ENCODE data around the gene LCTL.
"Not testable (repeated sequence)": the region's sequence is repeated elsewhere in the genome, so short reads cannot be mapped to it uniquely, and the experiment has no call there.

Gene LCTL

GRCh38 chr15:66564136-66565041 is 1.4 kb downstream of the LCTL start:
- no peak for DNase-seq

GRCh38 chr15:66563566-66564110 is 2.2 kb downstream of the LCTL start:
- DNase-seq = no peak

- DNase-seq = no peak
Measured at GRCh38 chr15:66563126-66563525, 2.7 kb downstream of the LCTL start.

DNA sequence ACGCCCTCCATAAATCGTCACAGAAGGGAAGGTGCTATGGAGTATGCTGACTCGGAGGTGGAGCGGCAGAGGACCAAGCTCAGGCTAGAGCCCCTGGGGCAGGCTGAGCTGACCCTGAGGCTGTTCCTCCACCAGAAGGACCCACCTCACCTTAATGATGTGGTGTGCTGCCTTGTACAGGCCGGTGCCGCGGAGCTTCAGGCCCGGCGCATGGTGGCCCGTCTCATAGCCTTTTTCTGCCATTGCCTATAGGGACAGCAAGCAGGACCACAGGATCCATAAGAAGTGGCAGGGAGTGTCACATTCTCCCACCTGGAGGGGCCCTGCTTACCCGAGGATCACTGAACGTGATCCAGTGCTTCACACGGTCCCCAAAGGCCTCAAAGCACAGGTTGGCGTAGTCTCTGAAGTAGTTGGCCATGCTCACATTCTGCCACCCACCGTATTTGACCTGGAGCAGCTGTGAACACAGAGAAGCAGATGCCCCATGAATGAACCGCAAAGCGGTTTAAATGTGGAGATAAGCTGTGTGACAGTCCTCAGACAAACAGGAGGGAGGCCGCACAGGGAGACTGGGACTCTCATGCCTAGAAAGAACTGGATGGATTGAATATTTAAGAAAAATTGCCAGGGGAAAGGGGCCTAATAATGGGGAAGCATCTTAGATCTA is 4.8 kb downstream of the LCTL start:
- DNase-seq = no peak

DNA sequence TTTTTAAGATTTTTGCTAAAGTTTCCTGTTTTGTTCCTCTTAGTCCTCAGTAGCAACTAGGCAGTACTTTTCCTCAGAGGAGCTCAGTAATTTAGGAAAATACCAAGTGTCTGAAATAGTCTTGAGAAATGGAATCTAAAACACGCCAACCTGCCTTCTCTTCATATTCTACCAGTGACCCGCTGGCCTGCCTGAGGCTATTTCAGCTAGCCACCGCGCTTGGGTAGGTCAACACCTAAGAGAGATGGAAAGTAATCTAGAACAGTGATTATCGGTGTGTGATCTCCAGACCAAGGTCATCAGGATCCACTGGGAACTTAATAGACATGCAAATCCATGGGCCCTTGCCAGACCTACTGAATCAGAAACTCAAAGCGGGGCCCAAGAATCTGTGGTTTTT is 7.5 kb downstream of the LCTL start:
- no peak for DNase-seq

- DNase-seq = no peak
Measured at GRCh38 chr15:66555685-66556084, 10.1 kb downstream of the LCTL start.

DNA sequence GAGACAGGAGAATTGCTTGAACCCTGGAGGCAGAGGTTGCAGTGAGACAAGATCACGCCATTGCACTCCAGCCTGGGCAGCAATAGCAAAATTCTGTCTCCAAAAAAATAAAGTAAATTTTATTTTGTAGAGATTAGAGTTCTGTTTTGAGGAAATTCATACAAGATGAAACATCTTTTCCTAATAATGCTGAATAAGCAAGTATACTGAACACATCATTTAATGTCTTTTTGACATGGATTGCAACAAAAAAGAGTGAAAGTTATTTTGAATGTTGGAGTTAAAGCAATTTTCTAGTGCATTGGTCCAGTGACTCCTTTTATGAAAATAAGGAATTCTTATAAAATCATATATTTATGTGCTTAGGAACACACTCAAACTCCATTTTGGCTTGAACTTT is 20.5 kb downstream of the LCTL start:
- DNase-seq = no peak

GRCh38 chr15:66542896-66543295 is 22.9 kb downstream of the LCTL start:
- DNase-seq = no peak

- DNase-seq = no peak
Measured at GRCh38 chr15:66535056-66535455, 30.7 kb downstream of the LCTL start.

- DNase-seq = no peak
Measured at GRCh38 chr15:66524838-66525237, 41.0 kb downstream of the LCTL start.

DNA sequence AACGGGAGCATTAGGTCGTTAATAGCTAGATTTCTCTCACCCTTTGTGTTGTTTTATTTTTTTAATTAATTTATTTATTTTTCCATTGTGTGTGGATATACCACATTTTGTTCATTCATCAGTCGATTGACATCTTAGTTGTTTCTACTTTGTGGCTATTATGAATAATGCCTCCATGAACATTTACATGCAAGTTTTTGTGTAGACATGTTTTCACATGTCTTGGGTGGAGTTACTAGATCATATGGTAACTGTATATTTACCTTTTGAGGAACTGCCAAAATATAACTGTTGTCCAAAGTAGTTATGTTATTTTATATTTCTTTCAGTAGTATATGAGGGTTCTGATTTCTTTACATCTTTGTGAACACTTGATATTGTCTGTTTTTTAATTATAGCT is 41.9 kb downstream of the LCTL start:
- no peak for DNase-seq

GRCh38 chr15:66515901-66516322 is 49.9 kb downstream of the LCTL start:
- DNase-seq = no peak

- no peak for DNase-seq
Measured at GRCh38 chr15:66514586-66514985, 51.2 kb downstream of the LCTL start.

GRCh38 chr15:66508293-66508883 is 57.4 kb downstream of the LCTL start:
- no peak for DNase-seq

GRCh38 chr15:66505818-66506217 is 60.0 kb downstream of the LCTL start:
- DNase-seq = no peak

DNA sequence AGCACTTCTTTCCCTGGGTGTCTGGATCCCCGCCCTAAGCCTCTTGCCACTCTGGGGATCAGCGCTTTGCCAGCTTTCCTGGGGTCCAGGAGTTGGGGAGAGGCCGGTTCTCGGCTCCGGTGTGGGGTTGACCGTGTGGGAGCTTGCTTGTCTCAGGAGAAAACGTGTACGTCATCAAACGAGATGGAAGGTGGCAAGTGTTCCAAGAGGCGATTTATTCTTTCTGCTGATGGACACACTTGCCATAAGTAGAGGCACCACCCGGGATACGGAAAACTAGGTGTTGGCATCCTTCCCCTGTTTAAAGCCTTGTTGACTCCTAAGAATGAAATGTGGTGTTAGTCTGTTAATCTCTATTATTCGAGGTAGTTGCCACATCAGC is 60.4 kb downstream of the LCTL start:
- DNase-seq = no peak

DNA sequence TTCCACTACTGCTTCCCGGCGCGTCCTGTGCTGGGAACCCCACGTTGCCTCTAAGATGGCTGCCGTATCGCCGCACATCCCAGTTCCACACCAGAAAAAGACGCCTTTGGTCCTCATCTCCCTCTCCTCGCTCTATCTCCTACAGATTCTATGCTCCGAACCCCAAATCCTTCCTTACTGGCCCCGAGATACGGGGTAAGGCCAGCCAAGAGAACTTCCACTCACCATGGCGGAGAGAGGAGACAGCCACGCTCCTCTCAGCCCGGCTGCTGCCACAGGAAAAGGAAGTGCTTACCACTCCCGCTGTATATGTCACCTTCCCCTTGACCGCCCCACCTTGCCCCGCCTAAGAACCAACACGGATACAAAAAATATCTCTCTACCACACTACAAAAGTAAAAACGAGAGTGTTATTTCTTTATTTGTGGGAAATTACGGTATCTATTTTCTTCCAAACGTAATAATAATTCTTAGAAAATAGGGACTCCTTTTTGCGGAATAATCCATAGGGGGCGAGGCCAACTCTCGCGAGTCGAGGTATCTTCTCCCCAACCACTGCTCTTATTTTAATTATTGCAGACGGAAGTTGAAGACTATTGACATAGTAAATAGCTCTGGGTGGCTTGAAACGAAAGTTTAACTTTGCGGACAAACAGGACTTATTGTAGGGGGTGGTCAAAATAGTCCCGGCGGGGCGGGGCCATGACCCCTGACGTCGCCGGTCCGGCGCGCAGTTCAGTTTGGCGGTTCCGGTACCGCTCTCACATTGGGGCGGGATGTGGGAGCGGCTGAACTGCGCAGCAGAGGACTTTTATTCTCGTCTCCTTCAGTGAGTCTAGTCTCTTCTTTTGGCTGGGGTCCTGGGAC is 61.0 kb downstream of the LCTL start, which contains the start of the genes RPL4 and ZWILCH:
RPL4 (minus strand) TSS at position 293 of the 867 bp plus-strand sequence; CDS start at position 228, 65 bp downstream.
ZWILCH (plus strand) TSS at position 764 of the 867 bp plus-strand sequence; CDS start at position 777, 13 bp downstream.
- peak; percentile 76 for DNase-seq

DNA sequence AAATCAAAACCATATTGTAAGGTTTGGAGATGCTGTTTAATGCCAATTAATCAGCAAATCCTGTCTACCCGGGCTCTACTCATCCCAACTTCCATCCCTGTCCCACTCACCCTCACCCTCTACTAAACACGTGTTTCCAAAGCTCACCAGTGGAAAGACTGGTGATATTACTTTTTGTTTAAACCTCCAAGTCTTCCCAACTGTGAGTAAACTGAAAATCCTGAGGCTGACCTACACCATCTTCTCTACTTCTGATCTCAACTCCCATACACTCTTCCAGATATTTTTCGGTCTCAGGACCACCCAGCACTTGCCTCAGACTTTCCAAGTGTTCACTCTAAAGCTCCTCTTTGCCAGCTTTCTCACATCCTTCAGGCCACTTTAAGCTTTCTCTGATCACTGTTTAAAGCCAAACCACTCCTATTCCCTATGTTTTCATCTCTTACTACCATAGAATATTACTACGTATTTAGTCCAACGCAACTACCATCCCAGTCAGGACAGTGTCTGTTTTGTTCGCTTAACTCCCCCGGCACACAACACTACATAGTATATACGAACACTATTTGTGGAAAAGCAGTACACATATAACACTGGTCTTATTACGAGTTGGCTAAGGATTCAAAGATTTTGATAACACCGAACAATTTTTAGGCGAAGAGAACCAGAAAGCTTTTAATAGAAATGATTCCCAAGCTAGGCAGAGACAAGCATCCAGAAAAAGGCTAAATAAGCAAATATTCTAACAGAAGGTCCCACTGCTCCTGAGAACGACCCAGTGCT is 61.8 kb downstream of the LCTL start:
- DNase-seq = no peak

DNA sequence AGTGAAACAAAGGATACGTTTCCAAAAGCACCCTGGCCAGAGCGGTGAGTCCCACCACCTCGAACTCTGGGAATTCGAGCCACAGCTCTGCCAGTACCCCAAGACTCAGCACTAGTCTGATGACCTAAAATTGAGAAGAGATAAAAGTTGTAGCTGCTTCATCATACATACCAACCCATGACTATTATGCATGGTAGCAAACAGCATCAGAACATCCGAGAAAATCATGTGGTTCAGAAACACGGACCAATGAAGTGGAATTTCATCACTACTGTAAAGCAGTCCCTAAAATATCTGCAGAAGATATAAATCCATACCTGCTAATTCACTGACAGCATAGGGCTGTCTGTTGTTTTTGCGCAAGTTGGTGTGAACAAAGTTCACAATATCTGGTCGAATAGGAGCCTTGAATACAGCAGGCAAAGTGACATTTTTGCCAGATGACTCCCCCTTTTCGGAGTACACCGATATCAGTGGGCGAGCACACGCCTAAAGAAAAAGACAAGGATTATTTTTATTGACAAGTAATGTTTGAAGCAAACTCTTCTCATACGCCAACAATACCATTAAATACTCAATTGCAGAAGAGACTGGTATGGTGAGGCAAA is 62.7 kb downstream of the LCTL start:
- not testable (repeated sequence) for DNase-seq

DNA sequence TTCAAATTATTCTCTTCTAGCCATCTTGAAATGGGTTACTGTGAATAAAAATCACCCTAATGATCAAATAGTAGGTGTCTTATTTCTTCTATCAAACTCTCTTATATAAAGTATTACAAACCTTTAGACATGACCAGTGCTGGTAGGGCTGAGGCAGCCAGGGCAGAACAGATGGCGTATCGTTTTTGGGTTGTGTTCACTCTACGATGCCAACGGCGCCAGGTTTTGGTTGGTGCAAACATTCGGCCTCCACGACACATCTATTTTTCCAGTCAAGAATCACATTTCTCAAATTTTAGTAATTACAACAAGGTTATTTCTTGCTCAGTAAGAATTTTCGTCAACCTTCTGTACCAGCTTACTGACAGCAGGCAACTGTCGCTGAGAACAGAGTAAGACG is 63.3 kb downstream of the LCTL start:
- DNase-seq = no peak

GRCh38 chr15:66500346-66500745 is 65.5 kb downstream of the LCTL start:
- DNase-seq = not testable (repeated sequence)

Measured in activated effector memory CD4-positive, alpha-beta T cell treated with Interleukin-2 at 50 U/mL for 16 hours (primary cell).